Neuronal stem cell (in vitro differentiated cells): ENCODE results near the gene FAS.
"Not testable (repeated sequence)": the region's sequence is repeated elsewhere in the genome, so short reads cannot be mapped to it uniquely, and the experiment has no call there.

Source experiments
- DNase-seq: peaks from one replicate; pipeline ENCODE4 v3.0.0-alpha.2; 2013; ENCODE audit warnings: low spot score
- H2AFZ ChIP-seq: one replicate; pipeline ENCODE4 v1.6.1; 2013; ENCODE audit warnings: mild to moderate bottlenecking, low read length, inconsistent platforms
- H2AK5ac ChIP-seq: 2 replicates; pipeline ENCODE4 v1.6.1; 2013; ENCODE audit warnings: low read depth, mild to moderate bottlenecking, inconsistent platforms, low read length, moderate library complexity, mixed read lengths
- H2BK120ac ChIP-seq: 2 replicates; pipeline ENCODE4 v1.6.1; 2013; ENCODE audit warnings: low read depth, mild to moderate bottlenecking, inconsistent platforms, low read length, moderate library complexity, mixed read lengths
- H2BK12ac ChIP-seq: one replicate; pipeline ENCODE4 v1.6.1; 2013; ENCODE audit warnings: low read length, inconsistent platforms
- H2BK15ac ChIP-seq: 2 replicates; pipeline ENCODE4 v1.6.1; 2013; ENCODE audit warnings: mild to moderate bottlenecking, low read length, inconsistent platforms, mixed read lengths
- H2BK5ac ChIP-seq: one replicate; pipeline ENCODE4 v1.6.1; 2013; ENCODE audit warnings: inconsistent platforms, mild to moderate bottlenecking, low read length, moderate library complexity
- H3K14ac ChIP-seq: one replicate; pipeline ENCODE4 v1.6.1; 2013; ENCODE audit warnings: low read length, inconsistent platforms
- H3K18ac ChIP-seq: 2 replicates; pipeline ENCODE4 v1.6.1; 2013; ENCODE audit warnings: low read length, inconsistent platforms
- H3K23ac ChIP-seq: 2 replicates; pipeline ENCODE4 v1.6.1; 2013; ENCODE audit warnings: low read depth, mild to moderate bottlenecking, mixed read lengths, low read length, inconsistent platforms; ENCODE audit not compliant: poor library complexity
- H3K27ac ChIP-seq: replicated peaks from 3 replicates; pipeline ENCODE4 v1.5.1; 2013; ENCODE audit warnings: low read length, inconsistent platforms
- H3K27me3 ChIP-seq, 3 experiments: 2 replicates each; pipeline ENCODE4 v1.6.1; 2013; ENCODE audit warnings: low read length in 3 of 3, mild to moderate bottlenecking in 2 of 3, inconsistent platforms in 1 of 3, low read depth in 1 of 3, mixed read lengths in 1 of 3, moderate library complexity in 1 of 3; ENCODE audit not compliant: control insufficient read depth in 3 of 3, insufficient read depth in 3 of 3
- H3K36me3 ChIP-seq, 2 donors: replicated peaks in 1 of 2; 2 replicates each; pipeline ENCODE4 v1.6.1; 2013; ENCODE audit warnings: low read length in 2 of 2; ENCODE audit not compliant: control insufficient read depth in 2 of 2, insufficient read depth in 2 of 2
- H3K4ac ChIP-seq: 2 replicates; pipeline ENCODE4 v1.6.1; 2013; ENCODE audit warnings: inconsistent platforms, mild to moderate bottlenecking, low read length, moderate library complexity
- H3K4me1 ChIP-seq, 2 donors: 1 replicate in 1 of 2; 2 replicates in 1 of 2; pipeline ENCODE4 v1.6.1; 2013; ENCODE audit warnings: low read length in 2 of 2, low read depth in 1 of 2; ENCODE audit not compliant: control insufficient read depth in 2 of 2, insufficient read depth in 1 of 2
- H3K4me2 ChIP-seq: one replicate; pipeline ENCODE4 v1.6.1; 2013; ENCODE audit warnings: mild to moderate bottlenecking, low read length, inconsistent platforms; ENCODE audit not compliant: insufficient read depth, poor library complexity, severe bottlenecking
- H3K4me3 ChIP-seq, 2 donors: 2 replicates each; pipeline ENCODE4 v1.5.1; 2013; ENCODE audit warnings: low read length in 2 of 2, mild to moderate bottlenecking in 2 of 2, inconsistent platforms in 1 of 2, moderate library complexity in 1 of 2
- H3K79me1 ChIP-seq: one replicate; pipeline ENCODE4 v1.6.1; 2013; ENCODE audit warnings: low read depth, mild to moderate bottlenecking, inconsistent platforms, low read length, moderate library complexity
- H3K9ac ChIP-seq: one replicate; pipeline ENCODE4 v1.6.1; 2013; ENCODE audit warnings: mild to moderate bottlenecking, low read depth, low read length, inconsistent platforms; ENCODE audit not compliant: poor library complexity
- H3K9me3 ChIP-seq, 2 donors: replicated peaks in 1 of 2; 2 replicates each; pipeline versions ENCODE3 to v1.6.1; 2013; ENCODE audit warnings: low read length in 2 of 2, mild to moderate bottlenecking in 2 of 2, inconsistent platforms in 1 of 2, low read depth in 1 of 2, mixed read lengths in 1 of 2, moderate library complexity in 1 of 2; ENCODE audit not compliant: control insufficient read depth in 2 of 2, insufficient read depth in 1 of 2
- H4K8ac ChIP-seq: one replicate; pipeline ENCODE4 v1.6.1; 2013; ENCODE audit warnings: low read depth, mild to moderate bottlenecking, inconsistent platforms, low read length, moderate library complexity
- H4K91ac ChIP-seq: one replicate; pipeline ENCODE4 v1.6.1; 2013; ENCODE audit warnings: low read length, low read depth, mild to moderate bottlenecking, inconsistent platforms; ENCODE audit not compliant: poor library complexity
- WGBS, 2 donors: extraction: QIAGEN DNeasy Blood & Tissue Kit; methylation state at CpG; one replicate each; pipeline ENCODE4 v1.1.7; 2013; ENCODE audit warnings: missing lambda C conversion rate in 2 of 2, mixed read lengths in 1 of 2; ENCODE audit not compliant: insufficient read length in 2 of 2, insufficient replicate concordance in 1 of 2; ENCODE audit errors: extremely low coverage in 2 of 2; 5-methylcytosine and 5-hydroxymethylcytosine counted together

FAS gene

DNA sequence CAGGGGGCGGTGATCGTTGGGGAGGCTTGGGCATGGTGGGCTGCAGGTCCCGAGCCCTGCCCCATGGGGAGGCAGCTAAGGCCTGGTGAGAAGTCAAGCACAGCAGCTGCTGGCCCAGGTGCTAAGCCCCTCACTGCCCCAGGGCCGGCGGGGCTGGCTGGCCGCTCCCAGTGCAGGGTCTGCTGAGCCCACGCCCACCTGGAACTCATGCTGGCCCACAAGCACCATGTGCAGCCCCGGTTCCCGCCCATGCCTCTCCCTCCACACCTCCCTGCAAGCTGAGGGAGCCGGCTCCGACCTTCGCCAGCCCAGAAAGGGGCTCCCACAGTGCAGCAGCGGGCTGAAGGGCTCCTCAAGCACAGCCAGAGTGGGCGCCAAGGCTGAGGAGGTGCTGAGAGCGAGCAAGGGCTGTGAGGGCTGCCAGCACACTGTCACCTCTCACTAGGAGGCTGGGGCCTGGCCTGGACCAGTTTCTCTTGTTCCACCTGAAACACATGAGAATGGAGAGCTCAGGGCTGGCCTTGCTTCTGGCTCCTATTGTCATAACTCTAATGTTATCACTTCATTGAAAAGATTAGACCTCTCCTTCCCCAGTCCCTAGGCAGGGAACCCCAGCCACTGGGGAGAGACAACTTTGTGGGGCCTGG lies 28.2 kb downstream of the FAS start:
- not testable (repeated sequence) for H4K91ac ChIP-seq, H3K23ac ChIP-seq, H3K36me3 ChIP-seq, H3K27ac ChIP-seq, H4K8ac ChIP-seq, H3K27me3 ChIP-seq, H3K4me1 ChIP-seq, H2BK120ac ChIP-seq, H2AFZ ChIP-seq, H3K4ac ChIP-seq, H3K9me3 ChIP-seq, DNase-seq, H2BK5ac ChIP-seq, H3K4me3 ChIP-seq, H3K4me2 ChIP-seq, H3K9ac ChIP-seq, H2AK5ac ChIP-seq, H3K79me1 ChIP-seq, H2BK15ac ChIP-seq, H3K14ac ChIP-seq
- H3K18ac ChIP-seq: peak overlapping the region; percentile 30
- no CpG with 5 or more reads among the region's 15 CpGs for WGBS, 2 donors
- peak overlapping the region; percentile 7 for H2BK12ac ChIP-seq

DNA sequence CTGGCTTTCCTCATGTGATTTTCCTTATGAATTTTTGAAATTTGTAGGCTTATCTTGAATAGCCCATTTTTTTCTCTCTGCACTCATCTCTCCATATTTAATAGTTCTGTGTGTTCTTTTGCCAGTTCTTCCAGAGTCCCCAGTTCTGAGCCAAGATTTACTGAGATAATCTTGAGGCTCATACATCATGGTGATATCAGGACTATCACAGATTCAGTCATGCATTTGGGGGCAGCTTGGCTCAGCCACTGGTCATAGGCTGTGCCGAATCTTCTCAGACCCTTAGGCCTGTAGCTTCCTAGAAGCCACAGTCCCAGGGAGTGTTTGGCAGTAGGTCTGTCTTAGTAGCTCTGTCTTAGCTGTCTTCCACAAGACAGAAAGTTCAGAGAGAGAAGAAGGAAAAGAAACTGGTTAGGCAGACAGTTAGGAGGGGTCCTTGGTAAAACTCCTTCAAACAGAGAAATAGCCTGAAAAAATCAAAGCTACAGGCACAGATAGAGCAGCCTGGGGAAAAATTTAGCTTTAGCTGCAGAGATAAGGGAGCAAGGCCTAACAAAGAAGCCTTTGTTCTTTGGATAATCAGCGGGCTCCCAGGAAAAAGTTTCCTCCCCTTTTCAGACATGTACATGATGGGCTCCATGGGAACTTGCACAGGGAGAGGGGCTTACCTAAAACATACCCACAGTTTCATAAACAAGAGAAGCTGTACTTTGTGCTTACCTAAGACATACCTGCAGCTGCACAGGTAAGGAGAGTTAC lies 29.1 kb downstream of the FAS start:
- no peak overlapping the region for H3K27ac ChIP-seq
- no peak overlapping the region for H3K23ac ChIP-seq

DNA sequence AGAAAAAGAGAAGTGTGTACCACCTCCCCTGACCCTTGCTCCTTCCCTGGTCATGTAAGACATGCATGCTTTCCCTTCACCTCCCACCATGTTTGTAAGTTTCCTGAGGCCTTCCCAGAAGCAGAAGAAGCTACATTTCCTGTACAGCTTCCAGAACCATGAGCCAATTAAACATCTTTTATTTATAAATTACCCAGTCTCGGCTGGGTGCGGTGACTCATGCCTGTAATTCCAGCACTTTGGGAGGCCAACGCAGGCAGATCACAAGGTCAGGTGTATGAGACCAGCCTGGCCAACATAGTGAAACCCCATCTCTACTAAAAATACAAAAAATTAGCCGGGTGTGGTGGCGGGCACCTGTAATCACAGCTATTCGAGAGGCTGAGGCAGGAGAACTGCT lies 30.9 kb downstream of the FAS start:
- H3K4ac ChIP-seq, H3K9me3 ChIP-seq, H4K8ac ChIP-seq, H2BK5ac ChIP-seq, H2BK15ac ChIP-seq, H3K4me1 ChIP-seq, DNase-seq, H3K18ac ChIP-seq, H3K27ac ChIP-seq, H3K36me3 ChIP-seq, H3K4me3 ChIP-seq, H3K14ac ChIP-seq, H2BK120ac ChIP-seq, H3K4me2 ChIP-seq, H2AFZ ChIP-seq, H3K27me3 ChIP-seq, H2AK5ac ChIP-seq, H3K9ac ChIP-seq, H3K79me1 ChIP-seq, H2BK12ac ChIP-seq, H3K23ac ChIP-seq, H4K91ac ChIP-seq: not testable (repeated sequence)
- WGBS, 2 donors: no CpG with 5 or more reads among the region's 6 CpGs

More for the DNA sequence above, 29.1 kb downstream of the FAS start:
- H2BK5ac ChIP-seq: no peak overlapping the region
- no peaks in the 10 kb centered on the region for H3K27me3 ChIP-seq
- peaks cover 0 to 9% of the 10 kb centered on the region in 2 donors for H3K9me3 ChIP-seq
- H3K4me2 ChIP-seq: no peak overlapping the region
- H3K79me1 ChIP-seq: no peaks in the 10 kb centered on the region
- no peak overlapping the region for H2AFZ ChIP-seq
- H4K91ac ChIP-seq: no peak overlapping the region
- H3K4me3 ChIP-seq: no peak overlapping the region
- H3K4me1 ChIP-seq: no peaks in the 10 kb centered on the region
- peak overlapping the region; percentile 55 for H3K18ac ChIP-seq
- H2BK120ac ChIP-seq: no peak overlapping the region
- WGBS, 2 donors: no CpG with 5 or more reads among the region's 2 CpGs
- no peak overlapping the region for H3K9ac ChIP-seq
- H2BK15ac ChIP-seq: no peak overlapping the region
- no peak for DNase-seq
- H3K36me3 ChIP-seq: peaks cover 0 to 3% of the 10 kb centered on the region in 2 donors
- H3K14ac ChIP-seq: no peak overlapping the region
- no peak overlapping the region for H2AK5ac ChIP-seq
- H2BK12ac ChIP-seq: no peak overlapping the region
- no peak overlapping the region for H4K8ac ChIP-seq
- no peak overlapping the region for H3K4ac ChIP-seq

DNA sequence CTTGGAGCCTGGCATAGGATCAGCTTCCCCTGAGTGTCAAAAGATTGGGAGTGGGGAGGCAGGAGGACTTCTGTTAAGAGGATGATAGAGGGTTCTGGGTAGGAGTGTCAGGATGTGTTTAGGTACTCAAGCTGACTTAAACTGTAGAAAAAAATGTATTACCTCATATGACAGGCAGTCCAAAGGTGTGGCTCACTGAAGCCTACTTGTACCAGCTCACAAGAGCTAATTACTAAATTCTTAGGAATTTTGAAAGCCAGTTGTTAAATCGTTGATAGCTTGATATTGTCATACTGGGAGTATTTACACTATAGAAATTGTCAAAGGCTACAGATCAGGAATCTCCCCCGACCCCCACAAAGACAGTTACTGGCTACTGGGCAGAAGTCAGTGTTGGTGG lies 32.1 kb downstream of the FAS start:
- H2BK15ac ChIP-seq: no peak overlapping the region
- H3K4ac ChIP-seq: no peak overlapping the region
- no peak overlapping the region for H4K91ac ChIP-seq
- no peak overlapping the region for H2BK120ac ChIP-seq
- H3K36me3 ChIP-seq: no peaks in the 10 kb centered on the region
- H3K23ac ChIP-seq: no peak overlapping the region
- no peak overlapping the region for H2AK5ac ChIP-seq
- no CpG with 5 or more reads among the region's 2 CpGs for WGBS, 2 donors
- peaks cover 0 to under 1% (median 0%) of the 10 kb centered on the region in 3 experiments for H3K27me3 ChIP-seq
- no peak overlapping the region for H3K9ac ChIP-seq
- H3K4me1 ChIP-seq: no peaks in the 10 kb centered on the region
- no peak overlapping the region for H3K14ac ChIP-seq
- H2BK5ac ChIP-seq: no peak overlapping the region
- H3K79me1 ChIP-seq: no peaks in the 10 kb centered on the region
- no peak overlapping the region for H3K18ac ChIP-seq
- no peak overlapping the region for H3K27ac ChIP-seq
- peaks cover 0 to 9% of the 10 kb centered on the region in 2 donors for H3K9me3 ChIP-seq
- H2BK12ac ChIP-seq: no peak overlapping the region
- no peak overlapping the region for H2AFZ ChIP-seq
- no peak overlapping the region for H3K4me2 ChIP-seq
- DNase-seq: no peak
- H3K4me3 ChIP-seq: no peak overlapping the region
- no peak overlapping the region for H4K8ac ChIP-seq
